ENCODE results near the gene PKDCC. TPM values are rescaled to one million over a fixed set of nuclear protein-coding genes. Genes with fewer than 3 reads are reported as not detected.

PKDCC gene
- total RNA-seq, 1 donor from 2014 or later, result not detected

DNA sequence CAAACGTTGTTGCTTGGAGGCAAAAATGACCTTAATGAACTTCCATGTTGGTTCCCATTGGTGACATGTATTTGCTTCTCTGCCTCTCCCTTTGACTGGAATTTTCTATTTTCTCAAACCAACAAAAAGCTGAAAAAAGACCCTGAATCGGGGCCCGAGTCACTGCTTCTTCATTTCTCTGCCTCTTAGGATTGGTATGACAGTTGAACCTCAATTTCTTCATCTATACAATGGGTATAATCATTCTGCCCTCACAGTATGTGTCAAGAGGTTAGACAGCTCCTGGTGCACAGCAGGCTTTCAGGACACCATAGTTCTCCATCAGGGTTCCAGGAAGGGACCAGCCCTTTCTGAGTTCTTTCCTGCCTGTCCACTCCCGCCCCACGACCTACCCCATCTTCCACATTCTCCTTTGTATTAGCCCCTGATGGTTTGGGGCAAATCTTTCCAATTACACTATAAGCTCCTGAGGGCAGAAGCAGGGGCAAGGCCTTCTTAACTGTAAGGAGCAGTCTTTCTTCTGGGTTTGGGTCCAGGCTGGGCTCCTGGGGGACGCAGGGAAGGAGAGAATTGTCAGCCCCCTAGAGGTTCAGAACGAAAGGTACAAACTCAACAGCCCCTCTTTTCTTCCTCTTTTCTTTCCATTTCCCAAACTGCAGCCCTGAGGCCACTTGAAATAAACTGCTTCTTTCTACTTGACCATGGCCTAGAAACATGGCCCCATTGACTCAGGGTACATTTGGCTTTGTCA, 6.3 kb upstream of the PKDCC start:
- Mint-ChIP-seq H3K9me3 (no peaks in the 10 kb centered on the region), H3K36me3 (ENCODE audit: low read depth) (no peaks in the 10 kb centered on the region), H3K4me1 (no peaks in the 10 kb centered on the region), H3K4me3 (no peak overlapping the region), H3K27ac (no peak overlapping the region), H3K27me3 (peaks cover 36% of the 10 kb centered on the region)
- intact Hi-C loops (cut with micrococcal nuclease), result no loop called here
- TF ChIP-seq, protein P1, sequence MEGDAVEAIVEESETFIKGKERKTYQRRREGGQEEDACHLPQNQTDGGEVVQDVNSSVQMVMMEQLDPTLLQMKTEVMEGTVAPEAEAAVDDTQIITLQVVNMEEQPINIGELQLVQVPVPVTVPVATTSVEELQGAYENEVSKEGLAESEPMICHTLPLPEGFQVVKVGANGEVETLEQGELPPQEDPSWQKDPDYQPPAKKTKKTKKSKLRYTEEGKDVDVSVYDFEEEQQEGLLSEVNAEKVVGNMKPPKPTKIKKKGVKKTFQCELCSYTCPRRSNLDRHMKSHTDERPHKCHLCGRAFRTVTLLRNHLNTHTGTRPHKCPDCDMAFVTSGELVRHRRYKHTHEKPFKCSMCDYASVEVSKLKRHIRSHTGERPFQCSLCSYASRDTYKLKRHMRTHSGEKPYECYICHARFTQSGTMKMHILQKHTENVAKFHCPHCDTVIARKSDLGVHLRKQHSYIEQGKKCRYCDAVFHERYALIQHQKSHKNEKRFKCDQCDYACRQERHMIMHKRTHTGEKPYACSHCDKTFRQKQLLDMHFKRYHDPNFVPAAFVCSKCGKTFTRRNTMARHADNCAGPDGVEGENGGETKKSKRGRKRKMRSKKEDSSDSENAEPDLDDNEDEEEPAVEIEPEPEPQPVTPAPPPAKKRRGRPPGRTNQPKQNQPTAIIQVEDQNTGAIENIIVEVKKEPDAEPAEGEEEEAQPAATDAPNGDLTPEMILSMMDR (IDR thresholded peaks at IDR 0.05), result no peak
- ChIA-PET CTCF (no interaction called here), POLR2A (no interaction called here)
- ATAC-seq (ENCODE audit: low read depth) (no peak), DNase-seq (no peak)

DNA sequence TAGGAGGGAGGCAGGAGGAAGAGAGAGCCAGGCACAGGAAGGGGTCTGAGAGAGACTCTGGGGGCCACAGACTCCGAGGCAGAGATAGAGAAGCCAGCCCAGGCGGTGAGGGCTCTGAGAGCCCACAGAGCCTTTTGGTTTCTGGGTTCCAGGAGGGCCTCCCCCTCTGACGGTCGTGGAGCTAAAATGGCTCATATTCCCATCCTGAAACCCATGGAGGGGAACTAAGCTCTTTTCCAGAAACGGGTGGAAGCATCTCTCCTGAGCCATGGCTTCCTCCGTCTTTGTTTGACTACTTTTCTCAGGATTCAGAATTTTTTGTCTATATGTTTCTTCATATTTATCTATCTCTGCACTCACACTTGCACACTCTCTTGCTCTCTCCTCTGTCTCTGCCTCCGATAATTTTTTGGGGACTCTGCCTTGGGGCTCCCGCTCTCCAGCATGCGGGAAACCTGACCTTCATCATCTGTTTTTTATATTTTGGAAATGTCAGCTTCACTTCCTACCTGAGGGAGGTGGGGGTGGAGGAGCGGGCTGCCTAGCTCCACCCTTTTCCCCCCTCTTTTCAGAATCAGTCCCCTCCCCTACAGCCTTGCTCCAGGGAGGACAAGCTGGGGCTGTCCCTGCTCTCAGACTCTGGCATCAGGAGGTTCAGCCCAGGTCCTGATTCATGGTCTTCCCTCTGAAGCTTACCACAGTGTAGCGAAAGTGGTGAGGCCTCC, 5.0 kb upstream of the PKDCC start:
- POLR2A ChIA-PET, result no interaction called here
- H3K4me3 Mint-ChIP-seq, result no peak overlapping the region

DNA sequence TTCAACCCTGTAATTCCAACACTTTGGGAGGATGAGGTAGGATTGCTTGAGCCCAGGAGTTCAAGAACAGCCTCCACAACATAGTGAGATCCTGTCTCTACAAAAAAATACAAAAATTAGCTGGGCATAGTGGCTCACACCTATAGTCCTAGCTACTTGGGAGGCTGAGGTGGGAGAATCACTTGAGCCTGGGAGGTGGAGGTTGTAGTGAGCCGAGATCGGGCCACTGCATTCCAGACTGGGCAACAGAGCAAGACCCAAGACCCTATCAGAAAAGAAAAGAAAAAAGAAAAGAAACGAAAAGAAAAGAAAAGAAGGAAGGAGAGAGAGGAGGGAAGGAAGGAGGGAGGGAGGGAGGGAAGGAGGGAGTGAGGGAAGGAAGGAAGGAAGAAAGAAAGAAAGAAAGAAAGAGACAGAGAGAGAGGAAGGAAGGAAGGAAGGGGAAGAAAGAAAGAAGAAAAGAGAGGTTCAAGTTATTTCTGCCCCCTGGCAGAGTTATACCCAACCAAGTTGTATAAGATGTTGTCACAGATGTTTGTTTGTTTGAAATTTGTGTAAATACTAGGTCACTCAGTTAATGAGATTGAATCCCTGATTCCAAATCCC, 3.9 kb upstream of the PKDCC start:
- H3K4me1 Mint-ChIP-seq, result peaks cover 6% of the 10 kb centered on the region
- no peak overlapping the region for H3K27ac Mint-ChIP-seq
- H3K27me3 Mint-ChIP-seq, result peaks cover 42% of the 10 kb centered on the region
- H3K4me3 Mint-ChIP-seq, result no peak overlapping the region
- DNase-seq, result no peak
- no peak for ATAC-seq (ENCODE audit: low read depth)
- H3K9me3 Mint-ChIP-seq, result no peaks in the 10 kb centered on the region
- POLR2A ChIA-PET, result no interaction called here
- TF ChIP-seq, protein P1 (IDR thresholded peaks at IDR 0.05), result no peak
- no peaks in the 10 kb centered on the region for H3K36me3 Mint-ChIP-seq (ENCODE audit: low read depth)
- CTCF ChIA-PET, result no interaction called here
- intact Hi-C loops (cut with micrococcal nuclease), result no loop called here

More for the DNA sequence above, 5.0 kb upstream of the PKDCC start:
- ATAC-seq (ENCODE audit: low read depth), result no peak
- Mint-ChIP-seq H3K4me1 (peaks cover 3% of the 10 kb centered on the region), H3K36me3 (ENCODE audit: low read depth) (no peaks in the 10 kb centered on the region), H3K27ac (no peak overlapping the region), H3K9me3 (no peaks in the 10 kb centered on the region), H3K27me3 (peaks cover 39% of the 10 kb centered on the region)
- no peak for DNase-seq
- TF ChIP-seq, protein P1 (IDR thresholded peaks at IDR 0.05), result no peak
- CTCF ChIA-PET, result no interaction called here
- intact Hi-C loops (cut with micrococcal nuclease), result no loop called here

DNA sequence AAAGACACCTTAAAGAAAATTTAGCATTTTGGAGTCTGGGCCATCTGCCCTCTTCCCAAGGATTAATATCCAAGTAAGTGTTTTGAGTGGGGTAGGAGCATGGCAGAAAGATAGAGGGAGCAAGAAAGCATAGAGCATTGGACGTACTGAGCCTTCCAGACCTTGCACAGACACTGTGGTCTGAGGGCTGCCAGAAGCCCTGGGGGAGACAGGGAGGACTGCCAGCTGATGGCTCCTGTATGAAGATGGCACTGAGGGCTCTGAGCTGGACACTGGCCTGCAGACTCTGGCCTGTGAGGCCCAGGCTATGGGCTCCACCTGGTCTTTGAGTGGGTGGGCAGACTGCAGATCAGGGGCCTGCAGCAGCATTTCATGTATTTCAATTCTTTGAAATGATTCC, 2.9 kb upstream of the PKDCC start:
- TF ChIP-seq, protein P1 (IDR thresholded peaks at IDR 0.05), result no peak
- Mint-ChIP-seq H3K4me3 (no peak overlapping the region), H3K9me3 (no peaks in the 10 kb centered on the region), H3K27me3 (peaks cover 52% of the 10 kb centered on the region), H3K27ac (no peak overlapping the region), H3K36me3 (ENCODE audit: low read depth) (no peaks in the 10 kb centered on the region), H3K4me1 (peaks cover 6% of the 10 kb centered on the region)
- intact Hi-C loops (cut with micrococcal nuclease), result no loop called here
- ATAC-seq (ENCODE audit: low read depth) (no peak), DNase-seq (no peak)
- POLR2A ChIA-PET, result interaction anchor here (0.7 kb wide), 1 partner anchor 176 kb away, joined by 4 read pairs; no protein-coding TSS in a partner anchor
- CTCF ChIA-PET, result no interaction called here

DNA sequence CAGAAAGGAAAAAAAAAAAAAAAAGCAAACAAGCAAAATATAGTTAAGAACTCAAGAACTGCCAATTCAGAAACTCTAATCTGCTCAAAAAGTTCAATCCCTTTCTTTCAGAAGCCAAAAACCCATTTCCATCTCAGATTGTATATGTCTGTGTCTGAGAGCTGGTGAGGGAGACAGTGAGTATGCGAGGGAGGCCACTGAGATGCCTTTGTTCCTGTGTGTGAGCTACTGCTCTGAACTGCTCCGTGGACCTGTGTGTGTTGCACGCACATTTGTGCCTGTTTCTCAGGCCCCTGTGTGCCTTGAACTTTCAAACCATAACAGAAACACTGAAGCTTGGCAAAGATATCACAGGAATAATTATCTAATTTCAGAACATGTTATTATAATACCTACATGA, 2.5 kb upstream of the PKDCC start:
- Mint-ChIP-seq H3K27ac (no peak overlapping the region), H3K36me3 (ENCODE audit: low read depth) (no peaks in the 10 kb centered on the region), H3K4me1 (peaks cover 6% of the 10 kb centered on the region), H3K4me3 (no peak overlapping the region), H3K9me3 (no peaks in the 10 kb centered on the region), H3K27me3 (peaks cover 49% of the 10 kb centered on the region)
- intact Hi-C loops (cut with micrococcal nuclease), result no loop called here
- POLR2A ChIA-PET, result interaction anchor here (0.7 kb wide), 1 partner anchor 176 kb away, joined by 4 read pairs; no protein-coding TSS in a partner anchor
- CTCF ChIA-PET, result no interaction called here
- no peak for ATAC-seq (ENCODE audit: low read depth)
- TF ChIP-seq, protein P1 (IDR thresholded peaks at IDR 0.05), result no peak
- no peak for DNase-seq

Measured in activated B cell treated with CpG ODN at 0.5 μM for 24 hours (primary cell).